Measurements from ENCODE around the gene TCF12. TPM values are rescaled to one million over a fixed set of nuclear protein-coding genes. Genes with fewer than 3 reads are reported as not detected.

The TCF12 gene
- total and polyA plus RNA-seq, 2 of the 8 experiments (the other 6 are each of a cell fraction or from before 2014, with no cell fraction given): 85.8 to 101 TPM

GRCh38 chr15:56879502-56879901, 38.9 kb upstream of the TCF12 start:
- Histone ChIP-seq H4K91ac (replicated peaks; ENCODE audit: insufficient read length, low read length) (no peak overlapping the region), H2BK5ac (ENCODE audit: low read depth, low read length) (no peak overlapping the region), H3K18ac (ENCODE audit: extremely low read depth, low read length) (no peak overlapping the region)

More at GRCh38 chr15:56879502-56879901, 38.9 kb upstream of the TCF12 start:
- Histone ChIP-seq H2BK120ac (replicated peaks; ENCODE audit: low read depth, low read length) (no peak overlapping the region), H3K27me3 (replicated peaks in 1 of 4; ENCODE audit: control insufficient read depth in 3 of 4, extremely low read depth in 1 of 4, insufficient read depth in 3 of 4, low read length in 3 of 4) (no peaks in the 10 kb centered on the region), H3K23me2 (ENCODE audit: low read depth, low read length) (no peaks in the 10 kb centered on the region), H3K36me3 (ENCODE audit: control insufficient read depth in 2 of 4, insufficient read depth in 4 of 4, low read length in 3 of 4) (no peaks in the 10 kb centered on the region), H2AFZ (ENCODE audit: low read length) (no peak overlapping the region), H3K4me1 (replicated peaks in 1 of 4; ENCODE audit: control insufficient read depth in 3 of 4, insufficient read depth in 4 of 4, low read length in 3 of 4) (no peaks in the 10 kb centered on the region), H2BK12ac (ENCODE audit: low read depth, low read length) (no peak overlapping the region), H2BK15ac (ENCODE audit: low read length) (no peak overlapping the region), H3K79me1 (ENCODE audit: low read depth, low read length) (no peaks in the 10 kb centered on the region), H4K5ac (ENCODE audit: insufficient read length, low read depth, low read length) (no peak overlapping the region), H3K56ac (replicated peaks; ENCODE audit: insufficient read length, low read depth, low read length) (no peak overlapping the region), H2BK20ac (ENCODE audit: low read length) (no peak overlapping the region), H3K9ac (replicated peaks in 1 of 4; ENCODE audit: extremely low read depth in 1 of 4, low read depth in 3 of 4, low read length in 3 of 4) (no peak overlapping the region), H4K8ac (ENCODE audit: extremely low read depth, insufficient read depth, low read length) (no peak overlapping the region), H3K9me3 (ENCODE audit: insufficient read depth in 2 of 2, low read depth in 1 of 2, low read length in 1 of 2) (no peaks in the 10 kb centered on the region), H3K4ac (replicated peaks; ENCODE audit: insufficient read length, low read depth, low read length) (no peak overlapping the region), H3K23ac (ENCODE audit: insufficient read length) (no peak overlapping the region), H3K27ac (ENCODE audit: low read depth, low read length) (no peak overlapping the region), H3K14ac (ENCODE audit: insufficient read length) (no peak overlapping the region), H4K20me1 (replicated peaks in 1 of 2; ENCODE audit: control insufficient read depth in 1 of 2, insufficient read depth in 2 of 2, low read length in 2 of 2) (no peaks in the 10 kb centered on the region), H3K79me2 (ENCODE audit: control insufficient read depth in 1 of 2, insufficient read depth in 2 of 2, low read length in 2 of 2) (no peaks in the 10 kb centered on the region), H2AK5ac (ENCODE audit: low read depth, low read length) (no peak overlapping the region), H3K4me2 (ENCODE audit: insufficient read depth in 1 of 2, low read depth in 2 of 2, low read length in 2 of 2) (no peak overlapping the region), H3K4me3 (ENCODE audit: extremely low read depth in 1 of 4, insufficient read depth in 2 of 4, low read depth in 3 of 4, low read length in 4 of 4) (no peak overlapping the region)
- ChIA-PET CTCF (ENCODE audit: partially characterized antibody) (no interaction called here), POLR2A (ENCODE audit: partially characterized antibody) (no interaction called here)
- WGBS, 2 experiments (ENCODE audit: extremely low coverage in 1 of 2, insufficient coverage in 1 of 2, insufficient read length in 1 of 2, insufficient replicate concordance in 2 of 2, low coverage in 1 of 2, low lambda C conversion rate in 2 of 2, missing lambda C conversion rate in 1 of 2): 87% methylated on average over 2 of the region's 2 CpGs; no CpG with 5 or more reads in 1 of the 2 experiments
- FAIRE-seq (no peak), DNase-seq (ENCODE audit: low read depth in 1 of 2, low spot score in 2 of 2) (no peak)
- no peak for TF ChIP-seq CBX8 (IDR thresholded peaks at IDR 0.05; ENCODE audit: borderline replicate concordance, low read depth, low read length)
- no peak for TF ChIP-seq HDAC6 (IDR thresholded peaks at IDR 0.05; ENCODE audit: low read depth, low read length)
- no peak for TF ChIP-seq CBX5 (IDR thresholded peaks at IDR 0.05; ENCODE audit: low read depth, low read length)
- no peak for TF ChIP-seq SUZ12 (IDR thresholded peaks at IDR 0.05; ENCODE audit: low read length)
- TF ChIP-seq RAD21 (IDR thresholded peaks at IDR 0.05 in 1 of 2, conservative IDR thresholded peaks at IDR 0.05 in 1 of 2; ENCODE audit: low read depth in 2 of 2, low read length in 2 of 2): no peak
- TF ChIP-seq EGR1 (IDR thresholded peaks at IDR 0.05; ENCODE audit: borderline replicate concordance, low read depth, low read length): no peak
- TF ChIP-seq CTCF (IDR thresholded peaks at IDR 0.05; ENCODE audit: control extremely low read depth in 1 of 3, insufficient read depth in 1 of 3, low read depth in 1 of 3, low read length in 3 of 3): no peak
- TF ChIP-seq MAX (IDR thresholded peaks at IDR 0.05): no peak
- TF ChIP-seq BACH1 (IDR thresholded peaks at IDR 0.05; ENCODE audit: low read length): no peak
- TF ChIP-seq USF2 (IDR thresholded peaks at IDR 0.05; ENCODE audit: low read length): no peak
